NCI-H2227 treated with DMSO at 0.1 percent for 48 hours (cell line): ENCODE results near the gene SPG7.

Experiments
- DNase-seq: peaks from one replicate; lab custom pipeline; 2025; lab: John Stamatoyannopoulos, UW

Gene SPG7

DNA sequence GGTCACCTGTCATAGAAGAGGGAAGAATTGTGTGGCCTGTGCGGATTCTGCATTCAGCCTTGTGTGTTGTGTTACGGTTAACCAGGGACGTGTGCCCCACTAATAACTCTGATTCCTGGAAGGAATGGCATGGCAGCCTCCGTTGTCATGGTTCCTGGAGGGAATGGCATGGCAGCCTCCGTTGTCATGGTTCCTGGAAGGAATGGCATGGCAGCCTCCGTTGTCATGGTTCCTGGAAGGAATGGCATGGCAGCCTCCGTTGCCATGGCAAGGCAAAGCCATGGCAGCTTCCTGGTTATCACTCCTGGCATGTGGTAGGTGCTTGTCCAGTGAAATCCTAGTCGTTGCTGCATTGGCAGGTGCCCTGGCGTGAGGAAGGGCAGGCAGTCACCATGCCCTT, 8.9 kb downstream of the SPG7 start:
- DNase-seq: no peak

DNA sequence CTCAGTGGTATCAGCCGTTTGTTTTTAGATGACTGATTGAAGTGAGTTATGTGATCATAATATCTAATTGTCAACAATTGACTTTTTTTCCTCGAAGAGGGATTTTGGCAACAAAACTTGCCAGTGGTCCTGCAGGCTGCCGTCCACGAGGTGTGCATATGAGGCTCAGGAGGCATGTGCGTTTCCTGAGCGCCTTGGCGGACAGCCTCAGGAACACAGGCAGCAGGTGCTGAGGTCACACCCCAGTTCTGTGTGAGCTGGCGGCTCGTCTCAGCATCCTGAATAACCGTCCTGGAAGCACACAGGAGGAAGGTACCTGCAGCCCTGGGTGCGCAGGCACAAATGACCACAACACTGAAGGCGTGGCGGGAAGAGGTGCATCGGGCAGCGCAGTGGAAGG, 11.7 kb downstream of the SPG7 start:
- no peak for DNase-seq

DNA sequence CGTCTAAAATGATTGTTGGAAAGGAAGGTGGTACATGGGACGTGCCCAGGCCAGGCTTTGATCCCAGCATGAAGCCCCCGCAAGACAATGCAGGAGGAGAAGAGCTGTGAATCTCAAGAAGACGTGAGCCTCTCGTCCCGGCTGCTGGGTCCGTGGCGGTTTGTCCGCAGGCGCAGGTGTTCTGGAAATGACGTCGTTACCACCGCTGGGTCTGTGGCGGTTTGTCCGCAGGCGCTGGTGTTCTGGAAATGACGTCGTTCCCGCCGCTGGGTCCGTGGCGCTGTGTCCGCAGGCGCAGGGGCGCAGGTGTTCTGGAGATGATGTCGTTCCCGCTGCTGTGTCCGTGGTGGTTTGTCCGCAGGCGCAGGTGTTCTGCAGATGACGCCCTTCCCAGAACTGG, 14.1 kb downstream of the SPG7 start:
- no peak for DNase-seq

DNA sequence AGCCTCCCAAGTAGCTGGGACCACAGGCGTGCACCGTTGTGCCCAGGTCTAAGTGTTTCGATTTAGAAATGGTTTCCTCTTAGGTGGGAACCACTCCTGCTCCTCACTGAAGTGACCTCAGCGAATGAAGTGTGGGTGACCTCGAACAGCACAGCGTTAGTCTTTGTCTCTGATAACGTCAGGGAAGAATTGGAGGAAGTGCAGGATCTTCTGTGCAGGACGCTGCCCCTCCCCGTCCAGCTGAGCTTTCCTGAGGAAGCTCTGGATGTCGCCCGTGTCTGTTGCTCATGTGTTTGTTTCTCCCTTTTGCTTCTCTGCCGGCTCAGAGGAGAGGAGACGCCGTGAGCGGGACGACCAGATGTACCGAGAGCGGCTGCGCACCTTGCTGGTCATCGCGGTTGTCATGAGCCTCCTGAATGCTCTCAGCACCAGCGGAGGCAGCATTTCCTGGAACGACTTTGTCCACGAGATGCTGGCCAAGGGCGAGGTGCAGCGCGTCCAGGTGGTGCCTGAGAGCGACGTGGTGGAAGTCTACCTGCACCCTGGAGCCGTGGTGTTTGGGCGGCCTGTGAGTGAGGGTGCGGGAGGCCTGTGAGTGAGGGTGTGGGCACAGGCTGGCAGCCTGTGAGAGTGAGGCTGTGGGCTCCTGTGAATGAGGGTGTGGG, 15.6 kb downstream of the SPG7 start:
- no peak for DNase-seq

DNA sequence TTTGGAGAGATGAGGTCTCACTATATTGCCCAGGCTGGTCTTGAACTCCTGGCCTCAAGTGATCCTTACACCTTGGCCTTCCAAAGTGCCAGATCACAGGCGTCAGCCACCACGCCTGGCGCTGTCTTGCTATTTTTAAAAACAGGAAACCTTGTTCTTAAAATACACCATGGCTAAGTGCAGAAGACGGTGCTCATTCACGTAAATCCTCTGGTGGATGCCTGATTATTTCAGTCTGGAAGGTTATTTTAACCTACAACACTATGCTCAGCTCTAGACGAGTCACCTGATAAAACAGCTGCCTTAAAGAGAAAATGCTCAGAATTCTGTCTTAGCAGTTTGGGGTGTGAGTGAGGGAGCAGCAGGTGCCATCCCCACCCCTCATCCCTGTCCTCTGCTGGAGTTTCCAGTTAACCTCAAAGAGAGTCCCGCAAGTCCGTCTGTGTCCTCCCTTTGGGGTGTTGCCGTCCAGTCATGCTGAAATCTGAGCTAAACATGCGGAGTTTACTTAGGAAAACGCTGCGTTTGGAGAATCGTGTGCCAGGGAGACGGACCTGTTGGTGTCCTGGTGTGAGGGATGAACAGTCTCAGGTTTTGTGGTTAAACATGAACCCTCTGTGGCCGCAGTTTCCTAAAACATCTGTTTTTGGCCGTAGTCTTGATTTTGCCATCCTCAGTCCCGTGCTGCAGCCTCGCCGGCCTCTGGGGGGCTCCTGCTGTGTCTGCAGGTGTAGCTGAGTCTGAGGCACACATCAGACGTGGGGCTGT, 17.1 kb downstream of the SPG7 start:
- DNase-seq: no peak

DNA sequence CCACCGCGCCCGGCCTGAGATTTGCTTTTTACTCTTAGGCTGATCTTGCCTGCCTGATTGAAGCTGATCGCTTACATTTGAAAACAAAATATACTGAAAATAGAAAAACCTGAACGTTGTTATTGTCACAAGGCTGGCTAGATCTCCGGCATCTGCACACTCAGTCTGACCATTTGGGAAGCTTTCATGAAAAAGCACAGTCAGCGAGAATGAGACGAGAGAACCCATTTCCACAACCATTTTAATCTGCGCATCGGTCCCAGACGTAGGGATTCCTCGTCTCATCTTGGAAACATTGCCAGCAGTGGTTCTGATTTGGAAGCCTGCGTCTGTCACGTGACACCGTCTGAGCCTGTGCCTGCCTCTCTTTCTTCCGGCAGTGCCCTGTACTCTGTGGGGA, 20.9 kb downstream of the SPG7 start:
- no peak for DNase-seq

DNA sequence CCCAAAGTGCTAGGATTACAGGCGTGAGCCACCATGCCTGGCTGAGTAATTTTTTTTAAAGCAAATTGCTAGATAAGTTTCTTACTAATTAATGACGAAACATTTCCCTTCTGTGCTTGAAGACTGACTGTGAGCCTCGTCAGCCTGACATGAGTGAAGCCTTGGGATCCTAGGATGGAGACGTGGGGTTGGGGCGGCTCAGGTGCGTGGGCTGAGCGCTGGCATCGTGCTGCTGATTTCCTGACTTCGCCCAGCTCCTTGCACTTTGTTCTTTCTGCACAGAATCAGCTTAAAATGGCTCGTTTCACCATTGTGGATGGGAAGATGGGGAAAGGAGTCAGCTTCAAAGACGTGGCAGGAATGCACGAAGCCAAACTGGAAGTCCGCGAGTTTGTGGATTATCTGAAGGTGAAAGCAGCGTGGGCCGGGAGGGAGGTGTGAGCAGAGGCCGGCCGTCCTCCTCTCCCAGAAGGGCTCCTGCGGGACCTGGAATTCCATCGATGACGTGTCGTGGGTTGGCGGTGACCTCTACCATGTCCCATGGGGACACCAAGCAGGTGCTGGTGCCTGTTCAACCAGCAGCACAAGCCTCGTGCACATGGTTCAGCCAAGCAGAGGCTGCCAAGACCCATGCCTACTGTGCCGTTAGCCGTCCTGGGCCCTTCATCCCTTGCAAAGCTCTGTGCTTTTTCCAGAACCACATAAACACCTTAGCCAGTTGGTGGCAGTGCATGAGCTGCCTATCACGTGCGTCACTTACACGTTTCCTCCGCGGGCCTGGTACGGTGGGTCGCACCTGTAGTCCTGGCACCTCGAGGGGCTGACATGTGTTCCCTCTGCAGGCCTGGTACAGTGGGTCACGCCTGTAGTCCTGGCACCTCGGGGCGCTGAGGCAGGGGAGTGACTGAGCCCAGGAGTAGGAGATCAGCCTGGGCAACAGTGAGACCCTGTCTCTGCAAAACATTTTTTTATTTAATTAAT, 22.5 kb downstream of the SPG7 start:
- no peak for DNase-seq

DNA sequence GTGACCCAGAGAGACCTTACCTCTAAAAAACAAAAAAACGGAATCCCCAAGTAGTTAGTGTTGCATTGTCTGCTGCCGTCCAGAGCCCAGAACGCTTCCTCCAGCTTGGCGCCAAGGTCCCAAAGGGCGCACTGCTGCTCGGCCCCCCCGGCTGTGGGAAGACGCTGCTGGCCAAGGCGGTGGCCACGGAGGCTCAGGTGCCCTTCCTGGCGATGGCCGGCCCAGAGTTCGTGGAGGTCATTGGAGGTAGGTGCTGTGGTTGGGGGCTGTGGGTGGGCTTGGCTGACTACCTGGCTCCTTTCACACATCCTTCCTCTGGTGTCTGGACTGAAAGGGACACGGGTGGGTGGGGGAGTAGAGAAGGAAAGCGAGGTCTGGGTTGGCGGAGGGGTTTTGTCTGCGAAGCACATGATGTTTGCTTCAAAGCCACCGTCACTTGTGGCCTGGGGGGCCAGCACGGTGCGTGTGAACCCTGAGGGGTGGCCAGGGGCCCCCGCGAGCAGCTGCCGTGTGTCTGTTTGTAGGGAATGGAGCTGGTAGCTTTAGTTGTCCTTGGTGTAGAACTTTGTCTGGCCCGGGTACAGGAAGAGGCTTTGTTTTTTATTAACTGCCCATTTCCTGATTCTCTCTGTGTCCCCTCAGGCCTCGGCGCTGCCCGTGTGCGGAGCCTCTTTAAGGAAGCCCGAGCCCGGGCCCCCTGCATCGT, 23.8 kb downstream of the SPG7 start:
- no peak for DNase-seq

DNA sequence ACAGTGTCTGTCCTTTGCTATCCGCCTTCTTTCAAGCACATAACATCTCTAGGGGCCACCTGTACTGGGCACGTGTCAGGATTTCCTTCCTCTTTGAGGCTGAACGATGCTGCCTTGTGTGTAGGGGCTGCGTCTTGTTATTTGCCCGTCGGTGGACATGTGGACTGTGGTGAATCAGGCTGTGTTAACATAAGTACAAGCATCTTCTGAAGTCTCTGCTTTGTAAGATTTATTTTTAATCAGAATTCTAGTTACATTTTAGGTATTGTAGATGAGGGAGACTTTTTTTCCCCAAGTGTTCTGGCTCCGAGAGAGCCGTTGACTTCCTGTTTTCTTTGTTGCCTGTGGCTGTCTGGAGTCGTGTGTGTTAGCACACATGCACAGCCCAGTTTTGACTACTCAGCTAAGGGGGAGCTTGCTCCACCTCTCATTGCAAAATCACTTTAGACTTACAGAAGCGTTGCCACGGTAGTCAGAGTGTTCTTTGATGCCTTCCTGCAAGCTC, 26.1 kb downstream of the SPG7 start:
- DNase-seq: no peak

DNA sequence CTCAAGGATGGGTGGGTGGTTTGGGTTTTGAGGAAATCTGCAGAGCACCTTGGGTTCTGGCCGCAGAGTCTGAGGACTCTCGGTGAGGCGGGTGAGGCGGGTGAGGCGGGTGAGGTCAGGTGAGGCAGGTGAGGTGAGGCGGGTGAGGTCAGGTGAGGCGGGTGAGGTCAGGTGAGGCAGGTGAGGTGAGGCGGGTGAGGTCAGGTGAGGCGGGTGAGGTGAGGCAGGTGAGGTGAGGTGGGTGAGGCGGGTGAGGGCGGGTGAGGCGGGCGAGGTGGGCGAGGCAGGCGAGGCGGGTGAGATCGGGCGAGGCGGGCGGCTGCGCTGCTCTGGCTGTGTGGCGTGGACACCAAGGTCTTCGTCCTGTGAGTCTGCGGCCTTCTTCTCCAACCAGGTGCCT, 28.2 kb downstream of the SPG7 start:
- no peak for DNase-seq

DNA sequence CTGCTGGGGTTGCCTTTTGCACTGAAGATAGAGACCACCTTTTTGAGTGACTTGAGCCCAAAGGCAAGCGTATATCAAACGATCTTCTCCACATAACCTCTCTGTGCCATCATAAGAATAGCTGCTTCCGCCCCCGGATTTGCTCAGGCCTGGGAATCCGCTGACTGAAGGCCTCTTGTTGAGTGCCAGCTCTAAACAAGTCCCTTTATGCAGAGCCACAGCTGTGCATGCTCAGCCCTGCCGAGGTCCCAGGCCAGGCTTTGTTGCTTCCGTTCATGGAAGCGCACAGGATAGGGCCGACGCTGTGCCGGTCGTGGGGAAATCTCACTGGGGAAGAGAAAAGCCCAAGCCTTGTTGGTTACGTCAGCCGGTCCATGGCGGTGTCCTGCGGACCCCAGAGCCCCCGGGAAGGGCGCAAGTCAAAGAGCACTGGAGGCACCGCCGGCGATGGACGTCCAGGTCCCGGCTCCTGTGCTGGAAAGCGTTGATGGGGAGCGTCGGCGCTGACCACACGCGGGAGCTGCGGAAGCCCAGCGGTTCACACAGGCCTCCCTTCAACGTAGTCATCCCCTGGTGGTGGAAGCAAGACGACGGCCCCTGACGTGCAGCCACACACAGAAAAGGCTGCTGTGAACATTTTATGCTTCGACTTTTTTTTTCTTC, 28.8 kb downstream of the SPG7 start:
- no peak for DNase-seq

DNA sequence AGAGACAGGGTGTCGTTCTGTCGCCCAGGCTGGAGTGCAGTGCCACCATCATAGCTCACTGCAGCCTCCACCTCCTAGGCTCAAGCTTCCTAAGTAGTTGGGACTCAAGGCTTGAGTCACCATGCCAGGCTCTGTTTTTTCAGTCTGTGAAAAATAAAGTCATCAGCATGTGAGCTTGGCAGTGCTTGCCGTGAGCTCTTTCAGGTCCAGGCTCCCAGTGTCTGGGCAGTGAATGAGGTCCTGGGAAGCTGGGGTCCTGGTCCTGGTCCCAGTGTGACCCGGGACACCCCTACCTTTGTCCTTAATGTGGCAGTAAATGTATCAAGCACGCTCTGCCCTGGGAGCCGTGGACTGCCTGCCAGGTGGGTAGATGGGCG, 29.3 kb downstream of the SPG7 start:
- no peak for DNase-seq

DNA sequence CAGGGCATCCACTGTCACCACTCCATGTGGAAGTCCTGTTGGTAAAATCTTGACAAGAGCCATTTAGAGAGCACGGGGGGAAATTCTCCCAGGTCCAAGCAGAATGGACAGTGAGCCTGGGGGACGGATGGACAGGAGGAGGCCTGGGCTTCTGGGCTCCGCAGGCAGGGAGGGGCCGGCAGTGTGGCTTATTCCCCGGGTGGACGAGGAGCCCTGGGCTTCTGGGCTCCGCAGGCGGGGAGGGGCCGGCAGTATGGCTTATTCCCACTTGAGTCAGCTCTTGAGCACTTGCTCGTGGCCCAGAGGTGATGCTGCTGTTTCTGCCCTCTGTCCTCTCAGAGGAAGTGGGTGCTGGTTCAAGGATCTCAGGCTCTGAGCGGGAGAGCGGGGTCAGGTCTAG, 30.1 kb downstream of the SPG7 start:
- no peak for DNase-seq

DNA sequence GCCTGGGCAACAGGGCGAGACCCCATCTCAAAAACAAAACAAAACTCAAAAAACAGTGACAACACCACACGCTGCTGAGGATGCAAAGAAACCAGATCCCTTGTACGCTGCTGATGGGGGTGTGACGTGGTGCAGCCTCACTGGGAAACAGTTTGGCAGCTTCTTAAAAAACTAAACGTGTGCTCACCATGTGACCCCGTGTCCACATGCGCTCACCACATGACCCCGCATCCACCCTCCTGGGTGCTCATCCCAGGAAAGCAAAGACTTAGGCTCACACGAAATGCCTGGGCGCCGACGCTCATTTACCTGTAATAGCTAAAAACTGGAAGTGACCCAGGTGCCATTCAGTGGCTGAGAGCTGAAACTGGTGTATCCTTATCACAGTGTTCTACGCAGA, 32.4 kb downstream of the SPG7 start:
- no peak for DNase-seq

DNA sequence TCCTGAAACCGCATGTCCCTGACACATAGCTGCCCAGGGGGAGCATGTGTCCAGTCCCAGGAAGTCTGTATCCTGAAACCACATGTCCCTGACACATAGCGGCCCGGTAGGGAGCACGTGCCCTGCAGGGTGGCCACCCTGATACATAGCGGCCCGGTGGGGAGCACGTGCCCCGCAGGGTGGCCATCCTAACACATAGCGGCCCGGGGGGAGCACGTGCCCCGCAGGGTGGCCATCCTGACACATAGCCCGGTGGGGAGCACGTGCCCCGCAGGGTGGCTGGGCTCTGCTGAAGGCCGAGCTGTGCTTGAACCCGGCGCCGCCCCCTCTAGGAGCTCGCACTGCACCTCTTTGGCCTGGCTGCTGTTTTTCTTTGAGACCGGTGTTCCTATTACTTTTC, 33.6 kb downstream of the SPG7 start:
- DNase-seq: no peak

DNA sequence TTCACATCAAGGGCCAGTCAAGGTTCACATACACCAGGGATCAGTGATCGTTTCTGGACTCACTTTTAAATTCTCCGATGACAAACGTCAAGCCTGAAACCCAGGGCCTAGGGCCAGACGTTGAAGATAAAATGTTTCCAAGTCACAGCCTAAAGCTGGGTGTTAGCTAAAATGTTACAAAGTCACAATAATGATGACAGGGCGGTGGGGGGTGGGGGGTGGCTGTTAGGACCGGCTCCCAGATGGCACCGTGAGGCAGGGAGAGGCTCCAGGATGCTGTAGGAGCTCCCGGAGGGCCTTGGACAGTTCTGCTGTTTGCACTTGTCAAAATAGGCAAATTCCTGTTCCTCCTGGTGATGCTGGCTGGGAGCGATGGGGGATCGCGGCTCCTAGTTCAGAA, 35.9 kb downstream of the SPG7 start:
- DNase-seq: no peak

DNA sequence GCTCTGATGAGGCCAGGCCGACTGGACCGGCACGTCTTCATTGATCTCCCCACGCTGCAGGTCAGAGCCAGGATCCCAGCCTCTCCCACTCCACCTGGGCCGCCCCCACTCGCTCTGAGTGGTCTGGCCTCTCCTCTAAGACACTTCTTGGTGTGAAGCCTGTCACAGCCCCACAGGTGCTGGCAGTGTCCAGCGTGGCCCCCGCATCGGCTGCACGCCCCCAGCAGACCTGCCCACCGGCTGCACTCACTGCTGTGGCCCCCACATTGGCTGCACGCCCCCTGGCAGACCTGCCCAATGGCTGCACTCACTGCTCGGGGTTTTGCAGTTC, 36.5 kb downstream of the SPG7 start:
- no peak for DNase-seq

DNA sequence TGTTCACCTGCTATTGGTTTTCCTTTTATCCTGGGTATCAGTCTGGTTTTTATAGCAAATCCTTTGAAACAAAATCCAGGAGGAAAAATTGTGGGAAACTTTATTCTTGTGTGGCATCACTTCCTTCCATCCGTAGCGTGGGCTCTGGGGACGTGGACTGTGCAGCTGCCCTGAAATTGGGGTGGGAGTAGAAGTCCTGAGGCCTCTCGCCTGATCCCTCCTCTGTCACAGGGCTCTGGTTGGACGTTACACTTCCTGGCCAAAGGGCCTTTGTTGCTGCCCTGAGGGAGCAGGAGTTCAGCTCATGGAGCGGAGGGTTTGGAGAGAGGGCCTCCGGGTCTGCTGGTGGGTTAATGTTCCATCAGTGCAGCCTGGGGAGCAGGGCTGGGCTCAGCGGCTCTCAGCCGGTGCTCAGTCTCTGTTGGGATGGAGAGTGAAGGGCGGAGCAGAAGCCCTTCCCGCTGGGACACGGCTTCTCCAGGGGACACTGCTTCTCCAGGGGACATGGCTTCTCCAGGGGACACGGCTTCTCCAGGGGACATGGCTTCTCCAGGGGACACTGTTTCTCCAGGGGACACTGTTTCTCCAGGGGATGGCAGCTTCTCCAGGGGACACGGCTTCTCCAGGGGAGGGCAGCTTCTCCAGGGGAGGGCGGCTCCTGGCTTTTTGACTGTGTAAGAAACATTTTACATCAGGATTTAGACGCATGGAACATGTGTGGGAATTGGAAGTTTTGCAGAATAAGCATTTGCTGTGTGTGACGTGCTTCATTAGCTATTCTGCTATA, 37.0 kb downstream of the SPG7 start:
- no peak for DNase-seq

DNA sequence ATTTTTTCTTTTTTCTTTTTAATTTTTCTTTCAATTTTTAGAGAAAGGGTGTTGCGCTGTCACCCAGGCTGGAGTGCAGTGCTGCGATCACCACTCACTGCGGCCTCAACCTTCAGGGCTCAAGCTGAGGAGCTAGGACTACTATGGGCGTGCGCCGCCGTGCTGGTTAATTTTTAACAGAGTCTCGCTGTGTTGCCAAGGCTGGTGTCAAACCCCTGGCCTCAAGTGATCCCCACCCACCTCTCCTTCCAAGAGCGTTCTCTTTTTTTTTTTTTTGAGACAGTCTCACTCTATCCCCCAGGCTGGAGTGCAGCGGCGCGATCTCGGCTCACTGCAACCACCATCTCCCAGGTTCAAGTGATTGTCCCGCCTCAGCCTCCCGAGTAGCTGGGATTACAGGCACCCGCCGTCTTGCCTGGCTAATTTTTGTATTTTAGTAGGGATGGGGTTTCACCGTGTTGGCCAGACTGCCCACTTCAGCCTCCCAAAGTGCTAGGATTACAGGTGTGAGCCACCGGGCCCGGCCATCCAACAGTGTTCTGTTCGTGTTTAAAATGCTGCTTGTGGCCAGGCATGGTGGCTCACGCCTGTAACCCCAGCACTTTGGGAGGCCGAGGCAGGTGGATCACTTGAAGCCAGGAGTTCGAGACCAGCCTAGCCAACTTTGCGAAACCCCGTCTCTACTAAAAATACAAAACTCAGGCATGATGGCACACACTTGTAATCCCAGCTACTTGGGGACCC, 37.8 kb downstream of the SPG7 start:
- no peak for DNase-seq

DNA sequence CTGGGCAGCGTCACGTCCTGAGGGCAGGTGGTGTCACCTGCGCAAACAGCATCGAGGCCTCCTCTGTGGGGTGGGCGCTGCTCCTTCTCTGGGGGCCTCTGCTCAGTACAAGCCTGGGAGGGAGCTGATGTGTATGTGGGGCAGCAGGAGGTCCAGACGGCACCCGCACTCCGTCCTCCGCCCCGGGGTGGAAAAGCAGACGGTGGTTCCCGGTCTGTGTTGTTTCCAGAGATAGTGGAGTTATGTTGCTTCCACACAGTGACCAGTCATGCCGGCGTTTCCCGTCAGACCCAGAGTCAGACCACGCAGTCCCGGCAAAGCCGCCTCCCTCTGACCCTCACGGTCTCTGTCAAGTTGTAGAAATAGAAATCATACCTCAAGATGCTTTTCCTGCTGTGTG, 38.6 kb downstream of the SPG7 start:
- DNase-seq: no peak
